HG03521 (cell line): ENCODE results near the gene FAM83F.

ENCODE experiments used
- ATAC-seq: cut with Tn5 transposase; IDR thresholded peaks from one replicate; pipeline ENCODE4 v1.9.1; 2021; ENCODE audit warnings: mild to moderate bottlenecking, moderate library complexity; ENCODE audit not compliant: unreplicated experiment

FAM83F gene

GRCh38 chr22:40030758-40031095, 36.0 kb downstream of the FAM83F start:
- no peak for ATAC-seq

GRCh38 chr22:40031766-40032470, 37.2 kb downstream of the FAM83F start:
- ATAC-seq = no peak

- ATAC-seq = no peak
Observed at GRCh38 chr22:40033586-40034380, 39.0 kb downstream of the FAM83F start.

GRCh38 chr22:40035351-40035750, 40.6 kb downstream of the FAM83F start:
- no peak for ATAC-seq

GRCh38 chr22:40036126-40036525, 41.4 kb downstream of the FAM83F start:
- no peak for ATAC-seq

- ATAC-seq = no peak
Observed at GRCh38 chr22:40036591-40037225, 42.0 kb downstream of the FAM83F start.

GRCh38 chr22:40037320-40037719, 42.6 kb downstream of the FAM83F start:
- ATAC-seq = no peak

GRCh38 chr22:40039482-40040115, 44.8 kb downstream of the FAM83F start:
- no peak for ATAC-seq

- no peak for ATAC-seq
Observed at GRCh38 chr22:40040927-40041326, 46.2 kb downstream of the FAM83F start.

GRCh38 chr22:40041366-40042137, 46.8 kb downstream of the FAM83F start:
- no peak for ATAC-seq

GRCh38 chr22:40042312-40042711, 47.6 kb downstream of the FAM83F start:
- ATAC-seq = no peak

GRCh38 chr22:40043081-40043480, 48.3 kb downstream of the FAM83F start:
- ATAC-seq = no peak

- no peak for ATAC-seq
Observed at GRCh38 chr22:40043793-40044101, 49.0 kb downstream of the FAM83F start.

GRCh38 chr22:40044102-40044869, 49.5 kb downstream of the FAM83F start:
- peak; percentile 81 for ATAC-seq

- ATAC-seq = peak; percentile 20
Observed at GRCh38 chr22:40044870-40045834, 50.4 kb downstream of the FAM83F start.

- no peak for ATAC-seq
Observed at GRCh38 chr22:40046126-40046525, 51.4 kb downstream of the FAM83F start.

GRCh38 chr22:40050258-40050657, 55.5 kb downstream of the FAM83F start:
- peak; percentile 69 for ATAC-seq

- no peak for ATAC-seq
Observed at GRCh38 chr22:40051322-40051721, 56.6 kb downstream of the FAM83F start.

- no peak for ATAC-seq
Observed at GRCh38 chr22:40053460-40053859, 58.7 kb downstream of the FAM83F start.
